Measurements from ENCODE around the gene GPC6.

GPC6 gene

DNA sequence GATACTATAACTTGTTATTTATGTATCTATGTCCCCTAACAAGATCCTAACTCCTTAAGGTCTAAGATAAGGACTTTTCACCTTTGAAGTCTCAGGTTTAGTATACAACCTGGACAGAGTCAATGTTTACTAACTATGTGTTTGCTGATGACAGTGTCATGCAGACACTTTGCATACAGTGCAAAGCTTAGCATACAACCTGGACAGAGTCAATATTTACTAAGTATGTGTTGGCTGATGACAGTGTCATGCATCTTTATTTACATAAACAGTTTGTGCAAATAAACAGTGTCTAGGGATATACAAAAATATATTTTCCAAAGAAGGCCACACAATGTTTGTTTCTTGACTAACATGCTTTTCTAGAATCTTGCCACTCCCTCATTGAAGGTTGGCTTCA is 1218.2 kb downstream of the GPC6 start:
- no peak for DNase-seq (ENCODE audit: low read depth)
- no peak overlapping the region for H3K4me3 ChIP-seq (ENCODE audit: low read depth, low read length)
- TF ChIP-seq CTCF (IDR thresholded peaks at IDR 0.05; ENCODE audit: low read depth, low read length) (no peak), MYC (IDR thresholded peaks at IDR 0.05; ENCODE audit: low read depth, low read length) (no peak), POLR2A (IDR thresholded peaks at IDR 0.05; ENCODE audit: extremely low read depth, insufficient read length) (no peak)
- TF ChIP-seq, protein P1, sequence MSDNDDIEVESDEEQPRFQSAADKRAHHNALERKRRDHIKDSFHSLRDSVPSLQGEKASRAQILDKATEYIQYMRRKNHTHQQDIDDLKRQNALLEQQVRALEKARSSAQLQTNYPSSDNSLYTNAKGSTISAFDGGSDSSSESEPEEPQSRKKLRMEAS (IDR thresholded peaks at IDR 0.05; ENCODE audit: low read depth, low read length) = no peak

DNA sequence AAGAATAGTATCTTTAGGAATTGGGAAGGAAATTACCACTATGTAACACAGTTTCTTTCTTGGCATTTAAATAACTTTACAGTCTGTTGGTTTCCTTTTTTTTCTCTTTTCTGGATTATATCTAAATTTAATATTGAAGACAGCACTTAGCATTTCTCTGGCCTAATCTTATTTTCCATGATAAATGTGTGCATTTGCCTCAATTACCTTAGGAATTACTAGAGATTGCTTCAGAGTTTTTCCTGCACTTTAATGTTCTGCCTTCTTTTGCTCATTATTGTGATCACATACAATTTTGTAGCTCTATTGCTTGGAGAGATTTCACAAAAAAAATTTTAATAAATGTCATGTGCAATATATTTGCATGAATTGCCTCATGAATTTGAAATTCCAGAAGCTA is 1227.7 kb downstream of the GPC6 start:
- TF ChIP-seq MYC (IDR thresholded peaks at IDR 0.05; ENCODE audit: low read depth, low read length) (no peak), CTCF (IDR thresholded peaks at IDR 0.05; ENCODE audit: low read depth, low read length) (no peak), POLR2A (IDR thresholded peaks at IDR 0.05; ENCODE audit: extremely low read depth, insufficient read length) (no peak)
- TF ChIP-seq, protein P1 (IDR thresholded peaks at IDR 0.05; ENCODE audit: low read depth, low read length) = no peak
- no peak overlapping the region for H3K4me3 ChIP-seq (ENCODE audit: low read depth, low read length)
- no peak for DNase-seq (ENCODE audit: low read depth)

DNA sequence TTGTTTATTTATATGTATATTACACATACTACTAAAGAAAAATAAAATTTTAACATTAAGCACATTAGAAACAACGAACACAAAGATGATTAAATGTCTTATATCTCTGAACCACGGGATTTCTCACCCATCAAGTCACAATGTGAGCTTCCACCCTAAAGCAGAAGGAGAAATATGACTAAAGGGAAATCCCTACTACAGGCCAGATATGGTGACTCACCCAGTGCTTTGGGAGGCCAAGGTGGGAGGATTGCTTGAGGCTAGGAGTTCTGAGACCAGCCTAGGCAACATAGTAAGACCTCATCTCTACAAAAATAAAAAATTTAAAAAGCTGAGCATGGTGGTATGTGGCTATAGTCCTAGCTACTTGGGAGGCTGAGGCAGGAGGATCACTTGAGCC is 1228.3 kb downstream of the GPC6 start:
- DNase-seq (ENCODE audit: low read depth) = no peak
- H3K4me3 ChIP-seq (ENCODE audit: low read depth, low read length) = no peak overlapping the region
- TF ChIP-seq MYC (IDR thresholded peaks at IDR 0.05; ENCODE audit: low read depth, low read length) = no peak
- TF ChIP-seq, protein P1 (IDR thresholded peaks at IDR 0.05; ENCODE audit: low read depth, low read length) = no peak
- no peak for TF ChIP-seq CTCF (IDR thresholded peaks at IDR 0.05; ENCODE audit: low read depth, low read length)
- TF ChIP-seq POLR2A (IDR thresholded peaks at IDR 0.05; ENCODE audit: extremely low read depth, insufficient read length) = no peak

- no peak overlapping the region for H3K4me3 ChIP-seq (ENCODE audit: low read depth, low read length)
- no peak for TF ChIP-seq POLR2A (IDR thresholded peaks at IDR 0.05; ENCODE audit: extremely low read depth, insufficient read length)
- no peak for TF ChIP-seq MYC (IDR thresholded peaks at IDR 0.05; ENCODE audit: low read depth, low read length)
- TF ChIP-seq, protein P1 (IDR thresholded peaks at IDR 0.05; ENCODE audit: low read depth, low read length) = no peak
- TF ChIP-seq CTCF (IDR thresholded peaks at IDR 0.05; ENCODE audit: low read depth, low read length) = no peak
- DNase-seq (ENCODE audit: low read depth) = no peak
Observed at GRCh38 chr13:94455414-94455813, 1228.8 kb downstream of the GPC6 start.

Measured in NB4 (cell line).